Bronchial epithelial cell (primary cell): ENCODE data around the gene HNF4A. TPM values are rescaled to one million over a fixed set of nuclear protein-coding genes. Genes with fewer than 3 reads are reported as not detected.
"Not testable (repeated sequence)": the region's sequence is repeated elsewhere in the genome, so short reads cannot be mapped to it uniquely, and the experiment has no call there.

Experiments used
- DNase-seq: peaks from one replicate; pipeline ENCODE4 v3.0.0-alpha.2; 2010; ENCODE audit warnings: low read depth
- FAIRE-seq: peaks from 2 replicates; lab custom pipeline; 2011; peaks lifted over from hg19 to GRCh38; lab: Jason Lieb, UNC
- H3K27me3 ChIP-seq: 2 replicates; pipeline ENCODE4 v1.5.1; 2011; ENCODE audit warnings: low read length; ENCODE audit not compliant: control insufficient read depth, insufficient read depth
- H3K36me3 ChIP-seq: 2 replicates; pipeline ENCODE4 v1.5.1; 2011; ENCODE audit warnings: low read length; ENCODE audit not compliant: control insufficient read depth, insufficient read depth
- H3K4me3 ChIP-seq: 2 replicates; pipeline ENCODE4 v1.5.1; 2011; ENCODE audit warnings: mild to moderate bottlenecking, low read depth, low read length, control low read depth
- total RNA-seq: library from RNA; depleted of rRNA; stranded (reverse); fragments of >200 nt; gene quantifications from 2 replicates; pipeline ENCODE4 v1.2.1, GENCODE V29; 2014
- TF ChIP-seq, protein P1 (sequence below): IDR thresholded peaks from 2 replicates; pipeline ENCODE4 v1.5.1; 2011; ENCODE audit warnings: mild to moderate bottlenecking, moderate library complexity, low read length, control low read depth, inconsistent platforms; ENCODE audit not compliant: insufficient read depth, severe bottlenecking

Gene HNF4A
- total RNA-seq, 1 donor from 2014 or later, result not detected

DNA sequence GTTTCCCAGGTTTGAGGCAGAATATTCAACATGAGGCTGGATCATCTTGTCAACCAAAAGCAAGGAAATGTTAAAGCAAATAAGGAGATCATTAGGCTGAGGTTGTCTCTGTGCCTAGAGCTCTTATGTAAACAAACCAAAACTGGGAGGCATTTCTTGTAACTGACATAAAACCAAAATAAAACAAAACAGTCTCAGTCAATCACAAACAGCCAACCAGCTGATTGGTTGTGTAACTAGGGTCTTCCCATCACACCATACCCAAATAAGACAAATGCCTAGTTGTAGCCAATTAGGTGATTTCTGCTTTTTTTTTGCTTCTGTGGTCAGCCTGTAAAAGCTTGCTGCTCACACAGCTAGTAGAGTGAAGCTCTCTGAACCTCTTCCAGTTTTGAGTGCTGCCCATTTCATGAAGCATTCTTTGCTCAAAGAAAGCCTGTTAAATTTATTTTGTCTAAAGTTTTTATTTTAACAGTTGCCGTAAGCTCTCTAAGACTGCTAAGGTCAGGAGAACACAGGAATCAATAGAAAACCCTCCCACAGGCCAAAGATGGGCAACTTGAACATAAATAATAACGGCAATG, 35.6 kb upstream of the HNF4A start:
- DNase-seq (no peak), FAIRE-seq (no peak)
- Histone ChIP-seq H3K27me3 (no peaks in the 10 kb centered on the region), H3K36me3 (no peaks in the 10 kb centered on the region), H3K4me3 (no peak overlapping the region)
- TF ChIP-seq, protein P1, sequence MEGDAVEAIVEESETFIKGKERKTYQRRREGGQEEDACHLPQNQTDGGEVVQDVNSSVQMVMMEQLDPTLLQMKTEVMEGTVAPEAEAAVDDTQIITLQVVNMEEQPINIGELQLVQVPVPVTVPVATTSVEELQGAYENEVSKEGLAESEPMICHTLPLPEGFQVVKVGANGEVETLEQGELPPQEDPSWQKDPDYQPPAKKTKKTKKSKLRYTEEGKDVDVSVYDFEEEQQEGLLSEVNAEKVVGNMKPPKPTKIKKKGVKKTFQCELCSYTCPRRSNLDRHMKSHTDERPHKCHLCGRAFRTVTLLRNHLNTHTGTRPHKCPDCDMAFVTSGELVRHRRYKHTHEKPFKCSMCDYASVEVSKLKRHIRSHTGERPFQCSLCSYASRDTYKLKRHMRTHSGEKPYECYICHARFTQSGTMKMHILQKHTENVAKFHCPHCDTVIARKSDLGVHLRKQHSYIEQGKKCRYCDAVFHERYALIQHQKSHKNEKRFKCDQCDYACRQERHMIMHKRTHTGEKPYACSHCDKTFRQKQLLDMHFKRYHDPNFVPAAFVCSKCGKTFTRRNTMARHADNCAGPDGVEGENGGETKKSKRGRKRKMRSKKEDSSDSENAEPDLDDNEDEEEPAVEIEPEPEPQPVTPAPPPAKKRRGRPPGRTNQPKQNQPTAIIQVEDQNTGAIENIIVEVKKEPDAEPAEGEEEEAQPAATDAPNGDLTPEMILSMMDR, result no peak

- FAIRE-seq (no peak), DNase-seq (peak; percentile 5)
- Histone ChIP-seq H3K27me3 (no peaks in the 10 kb centered on the region), H3K36me3 (no peaks in the 10 kb centered on the region), H3K4me3 (no peak overlapping the region)
- TF ChIP-seq, protein P1, result no peak
Measured at GRCh38 chr20:44324343-44324742, 31.2 kb upstream of the HNF4A start.

DNA sequence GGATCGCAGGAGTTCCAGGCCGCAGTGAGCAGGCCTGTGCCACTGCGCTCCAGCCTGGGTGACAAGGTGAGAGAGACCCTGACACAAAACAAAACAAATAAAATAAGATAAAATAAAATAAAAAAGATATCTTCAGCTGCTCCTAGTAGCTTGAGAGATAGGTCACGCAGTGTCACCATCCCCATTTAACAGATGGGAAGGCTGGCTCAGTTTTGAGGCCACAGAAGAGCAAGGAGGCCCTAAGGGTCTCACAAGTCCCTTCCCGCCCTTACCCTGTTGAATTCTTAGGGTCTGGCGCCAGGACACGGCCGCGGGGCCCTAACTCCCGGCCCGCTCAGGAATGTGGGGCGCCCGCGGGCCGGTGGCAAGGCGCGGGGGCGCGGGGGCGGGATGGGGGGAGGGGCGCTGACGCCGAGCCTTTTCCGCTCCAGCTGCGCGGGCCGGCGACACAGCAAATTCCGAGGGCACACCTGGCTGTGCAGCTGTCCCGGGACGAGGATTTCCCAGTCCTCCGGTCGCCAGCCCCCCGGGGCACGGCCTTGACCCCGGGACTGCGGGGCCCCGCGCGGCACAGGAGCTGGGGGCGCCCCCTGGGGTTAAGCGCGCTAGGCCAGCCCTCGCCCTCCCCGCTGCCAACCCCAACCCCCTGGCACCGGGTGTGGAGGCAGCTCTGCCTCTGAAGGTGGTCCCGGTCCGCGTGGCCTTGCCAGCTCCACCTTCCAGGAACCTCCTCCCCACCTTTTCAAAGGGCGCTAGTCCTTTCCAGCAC, 28.9 kb upstream of the HNF4A start:
- TF ChIP-seq, protein P1, result peak; percentile 8
- DNase-seq, result no peak
- H3K36me3 ChIP-seq, result no peaks in the 10 kb centered on the region
- no peak for FAIRE-seq
- H3K4me3 ChIP-seq, result peak overlapping the region; percentile 25
- no peaks in the 10 kb centered on the region for H3K27me3 ChIP-seq

DNA sequence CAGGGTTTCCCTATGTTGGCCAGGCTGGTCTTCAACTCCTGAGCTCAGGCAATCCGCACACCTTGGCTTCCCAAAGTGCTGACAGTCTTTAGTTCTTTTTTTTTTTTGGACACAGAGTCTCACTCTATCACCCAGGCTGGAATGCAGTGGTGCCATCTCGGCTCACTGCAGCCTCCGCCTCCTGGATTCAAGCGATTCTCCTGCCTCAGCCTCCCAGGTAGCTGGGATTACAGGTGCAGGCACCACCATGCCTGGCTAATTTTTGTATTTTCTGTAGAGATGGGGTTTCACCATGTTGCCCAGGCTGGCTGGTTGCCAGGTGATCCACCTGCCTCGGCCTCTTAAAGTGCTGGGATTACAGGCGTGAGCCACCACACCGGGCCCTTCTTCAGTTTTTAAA, 27.8 kb upstream of the HNF4A start:
- H3K4me3 ChIP-seq, H3K36me3 ChIP-seq, H3K27me3 ChIP-seq, DNase-seq, FAIRE-seq: not testable (repeated sequence)

DNA sequence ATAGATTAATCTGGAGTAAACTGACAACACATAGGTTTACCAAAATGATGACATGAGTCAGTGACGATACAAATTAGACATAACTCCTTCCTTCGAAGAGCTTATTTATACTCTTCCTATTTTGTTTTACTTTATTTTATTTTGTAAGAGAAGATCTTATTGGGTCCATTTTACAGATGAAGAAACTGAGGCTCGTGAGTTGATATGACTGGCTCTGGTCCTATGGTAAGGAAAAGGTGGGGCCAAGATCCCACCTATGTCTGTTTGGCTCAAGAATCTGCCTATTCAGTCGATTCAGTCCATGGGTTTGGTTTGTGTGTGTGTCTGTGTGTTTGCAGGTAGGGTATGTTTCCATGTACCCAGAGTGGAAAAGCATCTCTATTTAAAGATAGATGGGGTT, 27.1 kb upstream of the HNF4A start:
- Histone ChIP-seq H3K36me3 (no peaks in the 10 kb centered on the region), H3K27me3 (no peaks in the 10 kb centered on the region), H3K4me3 (no peak overlapping the region)
- DNase-seq (no peak), FAIRE-seq (no peak)
- TF ChIP-seq, protein P1, result no peak

GRCh38 chr20:44331201-44331600, 24.3 kb upstream of the HNF4A start:
- TF ChIP-seq, protein P1, result no peak
- Histone ChIP-seq H3K36me3 (no peaks in the 10 kb centered on the region), H3K4me3 (no peak overlapping the region), H3K27me3 (peaks cover 1% of the 10 kb centered on the region)
- DNase-seq, result no peak
- no peak for FAIRE-seq
